OCI-LY7 (cell line): ENCODE data around the gene ACTG2. TPM values are rescaled to one million over a fixed set of nuclear protein-coding genes. Genes with fewer than 3 reads are reported as not detected.
"Not testable (repeated sequence)": the region's sequence is repeated elsewhere in the genome, so short reads cannot be mapped to it uniquely, and the experiment has no call there.

ENCODE experiments used
- BruUV-seq: library from RNA; stranded (reverse); fragments of 400-500 nt; replicated peaks from 2 replicates; lab custom pipeline; 2021; lab: Mats Ljungman, UMichigan
- CTCF ChIA-PET: fragments of 300-600 bp; sonication (Branson Sonifier 250); formaldehyde crosslinking; loops from one replicate; lab custom pipeline; 2022; ENCODE audit warnings: antibody characterized with exemption; ENCODE audit not compliant: unreplicated experiment; lab: Charles Lee
- POLR2A ChIA-PET: fragments of 300-600 bp; sonication (Branson Sonifier 250); formaldehyde crosslinking; loops from one replicate; lab custom pipeline; 2022; ENCODE audit warnings: antibody characterized with exemption; lab: Charles Lee
- DNase-seq: peaks from one replicate; pipeline ENCODE4 v3.0.0-alpha.2; 2015; ENCODE audit warnings: low spot score
- H2AFZ ChIP-seq: fragments of 200-600 bp; sonication (generic), shearing (Covaris generic); 2 replicates; pipeline ENCODE4 v1.6.1; 2014; ENCODE audit warnings: mild to moderate bottlenecking, antibody characterized with exemption, low read length, moderate library complexity
- H3K27ac ChIP-seq: fragments of 200-600 bp; sonication (generic); 2 replicates; pipeline ENCODE4 v1.5.1; 2014; ENCODE audit warnings: mixed run types, low read depth, mild to moderate bottlenecking, moderate library complexity, low read length, inconsistent platforms; ENCODE audit not compliant: poor library complexity, severe bottlenecking
- H3K36me3 ChIP-seq: fragments of 200-600 bp; sonication (generic); 2 replicates; pipeline ENCODE4 v1.6.1; 2014; ENCODE audit warnings: mild to moderate bottlenecking, antibody characterized with exemption, low read length, moderate library complexity, mixed read lengths; ENCODE audit not compliant: insufficient read depth
- H3K4me1 ChIP-seq: fragments of 200-600 bp; sonication (generic); 2 replicates; pipeline ENCODE4 v1.5.1; 2014; ENCODE audit warnings: mild to moderate bottlenecking, low read length; ENCODE audit not compliant: insufficient read depth, poor library complexity, severe bottlenecking
- H3K4me2 ChIP-seq: fragments of 200-600 bp; sonication (generic); 2 replicates; pipeline ENCODE4 v1.6.1; 2014; ENCODE audit warnings: mild to moderate bottlenecking, low read length
- H3K4me3 ChIP-seq: fragments of 200-600 bp; sonication (generic); 2 replicates; pipeline ENCODE4 v1.5.1; 2014; ENCODE audit warnings: mild to moderate bottlenecking, low read depth, low read length; ENCODE audit not compliant: poor library complexity, severe bottlenecking
- H3K79me2 ChIP-seq: fragments of 200-600 bp; sonication (generic); 2 replicates; pipeline ENCODE4 v1.6.1; 2016; ENCODE audit warnings: low read depth, mild to moderate bottlenecking, low read length, moderate library complexity, mixed read lengths; ENCODE audit not compliant: insufficient read depth
- H3K9me2 ChIP-seq: fragments of 200-600 bp; sonication (generic); 2 replicates; pipeline ENCODE4 v1.6.1; 2016; ENCODE audit warnings: mild to moderate bottlenecking, low read length, mixed read lengths; ENCODE audit not compliant: insufficient read depth
- H3K9me3 ChIP-seq: fragments of 200-600 bp; sonication (generic); 2 replicates; pipeline ENCODE4 v1.6.1; 2014; ENCODE audit warnings: mild to moderate bottlenecking, mixed run types, low read length, mixed read lengths
- H4K20me1 ChIP-seq: fragments of 200-600 bp; sonication (generic); 2 replicates; pipeline ENCODE4 v1.6.1; 2014; ENCODE audit warnings: mild to moderate bottlenecking, antibody characterized with exemption, low read length, moderate library complexity, mixed read lengths; ENCODE audit not compliant: insufficient read depth
- EZH2phosphoT487 ChIP-seq: fragments of 200-600 bp; sonication (generic); IDR thresholded peaks from 2 replicates; pipeline ENCODE4 v1.6.1; 2018; ENCODE audit warnings: low read depth, borderline replicate concordance, mild to moderate bottlenecking, mixed run types, antibody characterized with exemption, low read length, moderate library complexity, mixed read lengths
- intact Hi-C: fragments of 100-400 bp; cut with micrococcal nuclease; formaldehyde crosslinking; loops from one replicate; pipeline ENCODE4 v1.10.0; 2022; ENCODE audit not compliant: unreplicated experiment
- total RNA-seq, 2 experiments: library from RNA; depleted of rRNA in 1 of 2; stranded (reverse); fragments of >200 nt in 1 of 2; shearing (Covaris generic) in 1 of 2; gene quantifications; 2 replicates each; pipeline ENCODE4 v1.2.3, GENCODE V29; 2014 to 2022
- TF ChIP-seq, protein P1 (sequence below): fragments of 200-600 bp; sonication (generic); conservative IDR thresholded peaks from 2 replicates; pipeline ENCODE4 v1.5.1; 2014; ENCODE audit warnings: mild to moderate bottlenecking, antibody characterized with exemption, low read length, moderate library complexity, mixed read lengths

Gene ACTG2
- total RNA-seq, 2 experiments from 2014 or later: not detected

GRCh38 chr2:73901143-73901542 lies 8.3 kb downstream of the ACTG2 start:
- Histone ChIP-seq H4K20me1 (no peaks in the 10 kb centered on the region), H3K4me1 (no peaks in the 10 kb centered on the region), H3K4me3 (no peak overlapping the region), H3K36me3 (no peaks in the 10 kb centered on the region), H2AFZ (no peak overlapping the region), H3K9me3 (no peaks in the 10 kb centered on the region), H3K27ac (no peak overlapping the region), H3K79me2 (no peaks in the 10 kb centered on the region), H3K4me2 (no peak overlapping the region), H3K9me2 (no peaks in the 10 kb centered on the region)
- BruUV-seq: no TSS peak
- CTCF ChIA-PET: no interaction called here
- TF ChIP-seq, protein P1, sequence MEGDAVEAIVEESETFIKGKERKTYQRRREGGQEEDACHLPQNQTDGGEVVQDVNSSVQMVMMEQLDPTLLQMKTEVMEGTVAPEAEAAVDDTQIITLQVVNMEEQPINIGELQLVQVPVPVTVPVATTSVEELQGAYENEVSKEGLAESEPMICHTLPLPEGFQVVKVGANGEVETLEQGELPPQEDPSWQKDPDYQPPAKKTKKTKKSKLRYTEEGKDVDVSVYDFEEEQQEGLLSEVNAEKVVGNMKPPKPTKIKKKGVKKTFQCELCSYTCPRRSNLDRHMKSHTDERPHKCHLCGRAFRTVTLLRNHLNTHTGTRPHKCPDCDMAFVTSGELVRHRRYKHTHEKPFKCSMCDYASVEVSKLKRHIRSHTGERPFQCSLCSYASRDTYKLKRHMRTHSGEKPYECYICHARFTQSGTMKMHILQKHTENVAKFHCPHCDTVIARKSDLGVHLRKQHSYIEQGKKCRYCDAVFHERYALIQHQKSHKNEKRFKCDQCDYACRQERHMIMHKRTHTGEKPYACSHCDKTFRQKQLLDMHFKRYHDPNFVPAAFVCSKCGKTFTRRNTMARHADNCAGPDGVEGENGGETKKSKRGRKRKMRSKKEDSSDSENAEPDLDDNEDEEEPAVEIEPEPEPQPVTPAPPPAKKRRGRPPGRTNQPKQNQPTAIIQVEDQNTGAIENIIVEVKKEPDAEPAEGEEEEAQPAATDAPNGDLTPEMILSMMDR: no peak
- no peak for TF ChIP-seq EZH2phosphoT487
- POLR2A ChIA-PET: no interaction called here
- DNase-seq: no peak
- intact Hi-C loops: no loop called here

GRCh38 chr2:73902284-73902683 lies 9.5 kb downstream of the ACTG2 start:
- no peak for TF ChIP-seq EZH2phosphoT487
- TF ChIP-seq, protein P1: no peak
- Histone ChIP-seq H3K36me3 (no peaks in the 10 kb centered on the region), H3K79me2 (no peaks in the 10 kb centered on the region), H3K27ac (no peak overlapping the region), H3K4me3 (no peak overlapping the region), H4K20me1 (no peaks in the 10 kb centered on the region), H3K4me1 (no peaks in the 10 kb centered on the region), H3K4me2 (no peak overlapping the region), H2AFZ (no peak overlapping the region), H3K9me2 (no peaks in the 10 kb centered on the region), H3K9me3 (no peaks in the 10 kb centered on the region)
- ChIA-PET CTCF (no interaction called here), POLR2A (interaction anchor here (0.6 kb wide), 2 partner anchors 56 to 198 kb away, joined by 3 read pairs; no protein-coding TSS in a partner anchor)
- no peak for DNase-seq
- intact Hi-C loops: no loop called here
- BruUV-seq: no TSS peak

DNA sequence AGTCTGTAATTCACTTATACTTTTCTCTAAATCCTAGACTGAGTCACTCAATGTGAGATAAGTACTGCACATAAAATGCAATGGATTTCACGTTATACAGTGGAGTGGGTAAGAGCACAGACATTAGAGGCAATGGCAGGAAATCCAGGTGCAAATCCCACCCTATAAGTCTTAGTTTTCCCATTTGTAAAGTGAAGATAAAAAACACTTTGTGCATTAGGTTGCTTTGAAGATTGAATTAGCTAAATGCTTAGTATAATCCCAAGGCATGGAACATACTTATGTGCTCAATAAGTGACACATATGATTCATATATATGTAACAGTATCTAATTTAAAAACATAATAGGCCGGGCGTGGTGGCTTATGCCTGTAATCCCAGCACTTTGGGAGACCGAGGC lies 10.5 kb downstream of the ACTG2 start:
- ChIA-PET CTCF (no interaction called here), POLR2A (interaction anchor here (0.6 to 0.7 kb wide), 2 partner anchors 12 to 480 kb away, joined by 4 to 7 read pairs; no protein-coding TSS in a partner anchor)
- no peaks in the 10 kb centered on the region for H3K9me2 ChIP-seq
- H3K9me3 ChIP-seq: no peaks in the 10 kb centered on the region
- no peak for TF ChIP-seq EZH2phosphoT487
- TF ChIP-seq, protein P1: no peak
- H4K20me1 ChIP-seq: no peaks in the 10 kb centered on the region
- no peak overlapping the region for H3K27ac ChIP-seq
- no TSS peak for BruUV-seq
- no peak overlapping the region for H3K4me2 ChIP-seq
- no peaks in the 10 kb centered on the region for H3K79me2 ChIP-seq
- intact Hi-C loops: no loop called here
- no peak for DNase-seq
- H3K4me1 ChIP-seq: no peaks in the 10 kb centered on the region
- no peak overlapping the region for H3K4me3 ChIP-seq
- no peaks in the 10 kb centered on the region for H3K36me3 ChIP-seq
- no peak overlapping the region for H2AFZ ChIP-seq

DNA sequence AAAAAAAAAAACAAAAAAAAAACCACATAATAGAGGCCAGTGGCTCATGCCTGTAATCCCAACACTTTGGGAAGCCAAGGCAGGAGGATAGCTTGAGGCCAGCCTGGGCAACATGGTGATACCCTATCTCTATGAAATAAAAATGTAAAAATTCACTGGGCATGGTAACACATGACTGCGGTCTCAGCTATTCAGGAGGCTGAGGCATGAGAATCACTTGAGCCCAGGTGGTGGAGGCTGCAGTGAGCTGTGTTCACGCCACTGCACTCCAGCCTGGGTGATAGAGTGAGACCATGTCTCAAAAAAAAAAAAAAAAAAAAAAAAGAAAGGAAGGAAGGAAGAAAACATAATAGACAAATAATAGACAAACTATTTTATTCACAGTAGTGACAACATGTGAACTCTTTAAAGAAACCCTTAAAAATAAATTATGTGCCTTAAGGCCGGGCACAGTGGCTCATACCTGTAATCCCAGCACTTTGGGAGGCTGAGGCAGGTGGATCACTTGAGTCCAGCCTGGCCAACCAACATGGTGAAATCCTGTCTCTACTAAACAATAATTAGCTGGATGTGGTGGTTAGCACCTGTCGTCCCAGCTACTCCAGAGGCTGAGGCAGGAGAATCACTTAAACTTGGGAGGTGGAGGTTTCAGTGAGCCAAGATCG lies 11.3 kb downstream of the ACTG2 start:
- H4K20me1 ChIP-seq, H3K4me1 ChIP-seq, H3K4me2 ChIP-seq, H3K36me3 ChIP-seq, DNase-seq, CTCF ChIA-PET, H2AFZ ChIP-seq, H3K9me2 ChIP-seq, H3K4me3 ChIP-seq, H3K9me3 ChIP-seq, H3K27ac ChIP-seq, BruUV-seq, intact Hi-C loops, H3K79me2 ChIP-seq: not testable (repeated sequence)
- POLR2A ChIA-PET: interaction anchor here (0.6 to 0.7 kb wide), 4 partner anchors 12 to 479 kb away, joined by 3 to 7 read pairs (median 4); no protein-coding TSS in a partner anchor
